Smooth muscle cell (in vitro differentiated cells): ENCODE data around the gene DHRSX. TPM values are rescaled to one million over a fixed set of nuclear protein-coding genes. Genes with fewer than 3 reads are reported as not detected.
"Not testable (repeated sequence)": the region's sequence is repeated elsewhere in the genome, so short reads cannot be mapped to it uniquely, and the experiment has no call there.

ENCODE experiments used
- DNase-seq: peaks from one replicate; lab custom pipeline; 2025; ENCODE audit not compliant: unreplicated experiment; lab: John Stamatoyannopoulos, UW
- H2AFZ ChIP-seq: fragments of 200-600 bp; sonication (generic); 2 replicates; pipeline ENCODE4 v1.6.0; 2016; ENCODE audit warnings: antibody characterized with exemption, low read depth, mild to moderate bottlenecking
- H3F3A ChIP-seq: fragments of 200-600 bp; sonication (generic); 2 replicates; pipeline ENCODE4 v1.6.0; 2017; ENCODE audit warnings: antibody characterized with exemption, low read depth
- H3K27ac ChIP-seq: fragments of 200-600 bp; sonication (generic); 2 replicates; pipeline ENCODE4 v1.5.1; 2016; ENCODE audit warnings: low read depth, mild to moderate bottlenecking
- H3K27me3 ChIP-seq: fragments of 200-600 bp; sonication (generic); 2 replicates; pipeline ENCODE4 v1.6.1; 2016; ENCODE audit warnings: low read depth, mild to moderate bottlenecking
- H3K36me3 ChIP-seq: fragments of 200-600 bp; sonication (generic); 2 replicates; pipeline ENCODE4 v1.5.1; 2016; ENCODE audit warnings: low read depth
- H3K4me1 ChIP-seq: fragments of 200-600 bp; sonication (generic); 2 replicates; pipeline ENCODE4 v1.5.1; 2016; ENCODE audit warnings: low read depth
- H3K4me2 ChIP-seq: fragments of 200-600 bp; sonication (generic); 2 replicates; pipeline ENCODE4 v1.6.0; 2016; ENCODE audit warnings: mild to moderate bottlenecking
- H3K4me3 ChIP-seq: fragments of 200-600 bp; sonication (generic); 2 replicates; pipeline ENCODE4 v1.5.1; 2016; ENCODE audit warnings: mild to moderate bottlenecking
- H3K79me2 ChIP-seq: fragments of 200-600 bp; sonication (generic); 2 replicates; pipeline ENCODE4 v1.6.0; 2016; ENCODE audit warnings: low read depth, mild to moderate bottlenecking
- H3K9ac ChIP-seq: fragments of 200-600 bp; sonication (generic); 2 replicates; pipeline ENCODE4 v1.6.0; 2016; ENCODE audit warnings: low read depth
- H3K9me3 ChIP-seq: fragments of 200-600 bp; sonication (generic); replicated peaks from 2 replicates; pipeline ENCODE4 v1.5.1; 2016; ENCODE audit warnings: low read depth
- H4K20me1 ChIP-seq: fragments of 200-600 bp; sonication (generic); 2 replicates; pipeline ENCODE4 v1.6.0; 2016; ENCODE audit warnings: low read depth
- CTCF ChIP-seq: fragments of 200-600 bp; sonication (generic); IDR thresholded peaks from 2 replicates; pipeline ENCODE4 v1.5.1; 2017; ENCODE audit warnings: borderline replicate concordance, mild to moderate bottlenecking, antibody characterized with exemption; ENCODE audit not compliant: insufficient read depth, poor library complexity, severe bottlenecking
- WGBS: methylation state at CpG from one replicate; pipeline ENCODE4 v1.1.7; 2016; ENCODE audit warnings: low lambda C conversion rate; 5-methylcytosine and 5-hydroxymethylcytosine counted together
- polyA plus RNA-seq: library from polyadenylated mRNA; unstranded; fragments of >200 nt; fragmentation: Nextera tagmentation; extraction: Ambion mirVana; gene quantifications from 2 replicates; pipeline ENCODE4 v1.2.1, GENCODE V29; 2016
- total RNA-seq: library from RNA; depleted of rRNA; stranded (reverse); fragments of >200 nt; gene quantifications from 2 replicates; pipeline ENCODE4 v1.2.3, GENCODE V29; 2014

DHRSX gene
- total and polyA plus RNA-seq, 2 experiments from 2014 or later, result 32.5 to 49.9 TPM

- 95% methylated on average over 7 of the region's 7 CpGs for WGBS
- Histone ChIP-seq H3K9me3 (peaks cover 17% of the 10 kb centered on the region), H4K20me1 (no peaks in the 10 kb centered on the region), H3K4me2 (no peak overlapping the region), H3K4me1 (no peaks in the 10 kb centered on the region), H3K36me3 (peaks cover 19% of the 10 kb centered on the region), H3K27me3 (no peaks in the 10 kb centered on the region), H3F3A (no peaks in the 10 kb centered on the region), H3K79me2 (no peaks in the 10 kb centered on the region), H3K4me3 (no peak overlapping the region), H2AFZ (no peak overlapping the region), H3K27ac (no peak overlapping the region), H3K9ac (no peak overlapping the region)
- TF ChIP-seq CTCF, result no peak
- no peak for DNase-seq
Observed at GRCh38 chrX:2224161-2224560, 276.6 kb downstream of the DHRSX start.

- peaks cover 17% of the 10 kb centered on the region for H3K9me3 ChIP-seq
- H3K79me2 ChIP-seq, result no peaks in the 10 kb centered on the region
- H3K27me3 ChIP-seq, result no peaks in the 10 kb centered on the region
- no peak overlapping the region for H3K4me3 ChIP-seq
- no peak overlapping the region for H2AFZ ChIP-seq
- no peaks in the 10 kb centered on the region for H3F3A ChIP-seq
- no peak overlapping the region for H3K9ac ChIP-seq
- H3K27ac ChIP-seq, result no peak overlapping the region
- H4K20me1 ChIP-seq, result no peaks in the 10 kb centered on the region
- no peak for DNase-seq
- 91% methylated on average over 12 of the region's 12 CpGs for WGBS
- no peak for TF ChIP-seq CTCF
- peaks cover 20% of the 10 kb centered on the region for H3K36me3 ChIP-seq
- no peak overlapping the region for H3K4me2 ChIP-seq
- H3K4me1 ChIP-seq, result no peaks in the 10 kb centered on the region
Observed at GRCh38 chrX:2220829-2221567, 279.8 kb downstream of the DHRSX start.

- H3K9me3 ChIP-seq, result peaks cover 17% of the 10 kb centered on the region
- 98% methylated on average over 3 of the region's 3 CpGs for WGBS
- H3K79me2 ChIP-seq, result no peaks in the 10 kb centered on the region
- no peak overlapping the region for H2AFZ ChIP-seq
- no peaks in the 10 kb centered on the region for H3K27me3 ChIP-seq
- H3K27ac ChIP-seq, result no peak overlapping the region
- H3K9ac ChIP-seq, result no peak overlapping the region
- no peak overlapping the region for H3K4me2 ChIP-seq
- peaks cover 20% of the 10 kb centered on the region for H3K36me3 ChIP-seq
- H3F3A ChIP-seq, result no peaks in the 10 kb centered on the region
- no peaks in the 10 kb centered on the region for H3K4me1 ChIP-seq
- TF ChIP-seq CTCF, result no peak
- H3K4me3 ChIP-seq, result no peak overlapping the region
- no peaks in the 10 kb centered on the region for H4K20me1 ChIP-seq
- no peak for DNase-seq
Observed at GRCh38 chrX:2220296-2220695, 280.5 kb downstream of the DHRSX start.

GRCh38 chrX:2214138-2214823 lies 286.5 kb downstream of the DHRSX start:
- not testable (repeated sequence) for H4K20me1 ChIP-seq, H3K9me3 ChIP-seq, H3K27me3 ChIP-seq, H3K9ac ChIP-seq, H3K4me2 ChIP-seq, H3K4me1 ChIP-seq, H3F3A ChIP-seq, H3K79me2 ChIP-seq, H3K27ac ChIP-seq, DNase-seq, H3K36me3 ChIP-seq, H3K4me3 ChIP-seq, H2AFZ ChIP-seq
- WGBS, result 93% methylated on average over 7 of the region's 7 CpGs

GRCh38 chrX:2211667-2212066 lies 289.1 kb downstream of the DHRSX start:
- not testable (repeated sequence) for H3K4me1 ChIP-seq, H4K20me1 ChIP-seq, H3K36me3 ChIP-seq, H3F3A ChIP-seq, H2AFZ ChIP-seq, DNase-seq, H3K9ac ChIP-seq, H3K9me3 ChIP-seq, H3K27me3 ChIP-seq, H3K79me2 ChIP-seq, H3K27ac ChIP-seq, H3K4me2 ChIP-seq, H3K4me3 ChIP-seq
- 84% methylated on average over 18 of the region's 18 CpGs for WGBS
